Measurements from ENCODE around the gene SPSB4. TPM values are rescaled to one million over a fixed set of nuclear protein-coding genes. Genes with fewer than 3 reads are reported as not detected.

The SPSB4 gene
- total RNA-seq, 1 experiment from 2014 or later, result 0.05 TPM

Other genes starting within 250 kb of the SPSB4 start
- gene SLC25A36, start 109.5 kb upstream of the SPSB4 start, total RNA-seq (2014; rRNA removed; shearing (Covaris generic)), result 23.6 and 34.2 TPM in 2 replicates
- 3.0 and 5.3 TPM in 2 replicates for gene PXYLP1, start 180.5 kb downstream of the SPSB4 start, total RNA-seq (2014; rRNA removed; shearing (Covaris generic))